HCT116 (cell line): ENCODE measurements around the gene PPP1R12B. TPM values are rescaled to one million over a fixed set of nuclear protein-coding genes. Genes with fewer than 3 reads are reported as not detected.

ENCODE experiments used
- ATAC-seq: fragments of 200-7000 bp; cut with Tn5 transposase; 2 replicates; pipeline ENCODE4 v1.9.1; 2020; ENCODE audit warnings: mild to moderate bottlenecking, moderate library complexity
- BruUV-seq: library from RNA; stranded (reverse); fragments of 400-500 nt; replicated peaks from 2 replicates; lab custom pipeline; 2021; lab: Mats Ljungman, UMichigan
- CTCF ChIA-PET: fragments of 300-600 bp; sonication (Branson Sonifier 250); formaldehyde crosslinking; loops from one replicate; lab custom pipeline; 2021; ENCODE audit warnings: antibody characterized with exemption; lab: Charles Lee
- POLR2A ChIA-PET: fragments of 300-600, 350-600 bp; sonication (Branson Sonifier 250); formaldehyde crosslinking; loops from one replicate; lab custom pipeline; 2021; ENCODE audit warnings: antibody characterized with exemption; lab: Charles Lee
- RAD21 ChIA-PET, 2 experiments: fragments of 300-600 bp; sonication (Branson Sonifier 250); formaldehyde crosslinking; loops; one replicate each; lab custom pipeline; 2023; ENCODE audit warnings: low total read pairs in 2 of 2; ENCODE audit not compliant: uncharacterized antibody in 2 of 2, unreplicated experiment in 2 of 2, low non-redundant PET in 1 of 2; lab: Charles Lee
- DNase-seq: peaks from one replicate; pipeline ENCODE4 v3.0.0-alpha.2; 2010; ENCODE audit warnings: low read depth, low spot score
- H2AFZ ChIP-seq: fragments of 200-600 bp; shearing (Covaris generic), sonication (generic); 2 replicates; pipeline ENCODE4 v1.6.1; 2017; ENCODE audit warnings: low read depth, mixed run types, mixed read lengths, antibody characterized with exemption, low read length; ENCODE audit not compliant: poor library complexity, severe bottlenecking
- H3K27ac ChIP-seq: 2 replicates; pipeline ENCODE4 v1.5.1; 2012; ENCODE audit warnings: low read depth, low read length
- H3K27me3 ChIP-seq: fragments of 200-600 bp; sonication (generic); 2 replicates; pipeline ENCODE4 v1.6.1; 2016; ENCODE audit warnings: mixed run types, low read length, mixed read lengths; ENCODE audit not compliant: insufficient read depth
- H3K36me3 ChIP-seq, 2 experiments: fragments of 200-500 bp in 1 of 2; fragments of 200-600 bp in 1 of 2; sonication (Bioruptor generic) in 1 of 2; sonication (generic) in 1 of 2; 2 replicates each; pipeline versions ENCODE4 v1.5.1 to v1.6.1; 2014 to 2016; ENCODE audit warnings: low read length in 2 of 2, inconsistent platforms in 1 of 2, mixed read lengths in 1 of 2, mixed run types in 1 of 2; ENCODE audit not compliant: insufficient read depth in 2 of 2, control insufficient read depth in 1 of 2
- H3K4me1 ChIP-seq, 2 experiments: fragments of 200-600 bp in 1 of 2; sonication (generic) in 1 of 2; 2 replicates each; pipeline versions ENCODE4 v1.5.1 to v1.6.1; 2012 to 2017; ENCODE audit warnings: low read length in 2 of 2, inconsistent platforms in 1 of 2, mild to moderate bottlenecking in 1 of 2, mixed read lengths in 1 of 2, mixed run types in 1 of 2, moderate library complexity in 1 of 2; ENCODE audit not compliant: insufficient read depth in 2 of 2, control insufficient read depth in 1 of 2
- H3K4me2 ChIP-seq: fragments of 200-600 bp; sonication (generic); 2 replicates; pipeline ENCODE4 v1.6.1; 2017; ENCODE audit warnings: mixed run types, low read length, mixed read lengths
- H3K4me3 ChIP-seq, 2 experiments: fragments of 200-600 bp in 1 of 2; sonication (generic) in 1 of 2; replicated peaks in 1 of 2; 2 replicates each; pipeline ENCODE4 v1.5.1; 2011 to 2016; ENCODE audit warnings: low read length in 2 of 2, control low read depth in 1 of 2, low read depth in 1 of 2, mild to moderate bottlenecking in 1 of 2, mixed read lengths in 1 of 2, mixed run types in 1 of 2
- H3K79me2 ChIP-seq: fragments of 200-600 bp; sonication (generic); 2 replicates; pipeline ENCODE4 v1.6.1; 2017; ENCODE audit warnings: mild to moderate bottlenecking, mixed run types, low read length, moderate library complexity, mixed read lengths; ENCODE audit not compliant: insufficient read depth
- H3K9ac ChIP-seq: fragments of 200-600 bp; sonication (generic); 2 replicates; pipeline ENCODE4 v1.6.1; 2016; ENCODE audit warnings: low read length, mixed read lengths
- H3K9me2 ChIP-seq: fragments of 200-600 bp; sonication (generic), shearing (Covaris generic); 2 replicates; pipeline ENCODE4 v1.6.1; 2017; ENCODE audit warnings: mixed run types, mild to moderate bottlenecking, moderate library complexity; ENCODE audit not compliant: insufficient read depth
- H3K9me3 ChIP-seq, 2 experiments: fragments of 200-500 bp in 1 of 2; fragments of 200-600 bp in 1 of 2; sonication (Bioruptor generic) in 1 of 2; sonication (generic) in 1 of 2; 2 replicates each; pipeline ENCODE4 v1.6.1; 2014 to 2017; ENCODE audit warnings: low read length in 2 of 2, mixed read lengths in 2 of 2, inconsistent platforms in 1 of 2, low read depth in 1 of 2, mild to moderate bottlenecking in 1 of 2, mixed run types in 1 of 2, moderate library complexity in 1 of 2; ENCODE audit not compliant: control insufficient read depth in 1 of 2, insufficient read depth in 1 of 2
- H4K20me1 ChIP-seq: fragments of 200-600 bp; sonication (generic), shearing (Covaris generic); 2 replicates; pipeline ENCODE4 v1.6.1; 2017; ENCODE audit warnings: mixed run types, mild to moderate bottlenecking, moderate library complexity; ENCODE audit not compliant: insufficient read depth
- CBX3 ChIP-seq: IDR thresholded peaks from 2 replicates; pipeline ENCODE4 v1.6.1; 2012; ENCODE audit warnings: low read depth
- CEBPB ChIP-seq: IDR thresholded peaks from 2 replicates; pipeline ENCODE4 v1.6.1; 2012; ENCODE audit warnings: low read depth
- CTCF ChIP-seq, 3 experiments: fragments of 200-600 bp in 1 of 3; sonication (generic) in 1 of 3; IDR thresholded peaks in 2 of 3; conservative IDR thresholded peaks in 1 of 3; 2 replicates each; pipeline ENCODE4 v1.5.1; 2012 to 2017; ENCODE audit warnings: low read depth in 2 of 3, low read length in 2 of 3, antibody characterized with exemption in 1 of 3, borderline replicate concordance in 1 of 3, control low read depth in 1 of 3, mild to moderate bottlenecking in 1 of 3, mixed read lengths in 1 of 3, mixed run types in 1 of 3, moderate library complexity in 1 of 3; ENCODE audit not compliant: insufficient read depth in 1 of 3
- EGR1 ChIP-seq: IDR thresholded peaks from 2 replicates; pipeline ENCODE4 v1.6.1; 2012; ENCODE audit warnings: low read depth
- EZH2phosphoT487 ChIP-seq: fragments of 200-600 bp; IDR thresholded peaks from 2 replicates; pipeline ENCODE4 v1.6.1; 2018; ENCODE audit warnings: antibody characterized with exemption, borderline replicate concordance
- FOSL1 ChIP-seq: IDR thresholded peaks from 2 replicates; pipeline ENCODE4 v1.6.1; 2012; ENCODE audit warnings: low read depth
- POLR2A ChIP-seq: IDR thresholded peaks from 2 replicates; pipeline ENCODE4 v1.7.0; 2011; ENCODE audit warnings: borderline replicate concordance; ENCODE audit not compliant: insufficient read depth, insufficient read length; ENCODE audit errors: extremely low read depth
- RAD21 ChIP-seq: IDR thresholded peaks from 2 replicates; pipeline ENCODE4 v1.6.1; 2012; ENCODE audit warnings: low read depth, mild to moderate bottlenecking
- REST ChIP-seq: IDR thresholded peaks from 2 replicates; pipeline ENCODE4 v1.6.1; 2012; ENCODE audit warnings: low read depth
- ZFX ChIP-seq: fragments of 450-650 bp; IDR thresholded peaks from 2 replicates; pipeline ENCODE4 v1.6.1; 2017
- intact Hi-C: fragments of 100-400 bp; cut with micrococcal nuclease; formaldehyde crosslinking; loops from 2 replicates; pipeline ENCODE4 v1.10.0; 2022
- total RNA-seq: library from RNA; stranded (reverse); gene quantifications from one replicate; pipeline ENCODE4 v1.2.1, GENCODE V29; 2021; ENCODE audit not compliant: unreplicated experiment

The PPP1R12B gene
- total RNA-seq, 1 experiment from 2014 or later: 14.3 TPM

- TF ChIP-seq FOSL1: no peak
- TF ChIP-seq EZH2phosphoT487: no peak
These were observed 248.1 kb downstream of the PPP1R12B start (continued) for GRCh38 chr1:202596638-202597037.

- no peaks in the 10 kb centered on the region for H4K20me1 ChIP-seq
- ChIA-PET RAD21 (no interaction called here), CTCF (no interaction called here), POLR2A (no interaction called here)
- H3K27ac ChIP-seq: no peak overlapping the region
- H3K4me2 ChIP-seq: no peak overlapping the region
- DNase-seq (no peak), ATAC-seq (no peak)
- no peaks in the 10 kb centered on the region for H3K36me3 ChIP-seq
- H3K9me2 ChIP-seq: no peaks in the 10 kb centered on the region
- no peak for TF ChIP-seq ZFX
- TF ChIP-seq POLR2A: no peak
- BruUV-seq: no TSS peak
- H3K9ac ChIP-seq: no peak overlapping the region
- H3K9me3 ChIP-seq: no peaks in the 10 kb centered on the region
- H2AFZ ChIP-seq: no peak overlapping the region
- peaks cover 3 to 29% of the 10 kb centered on the region in 2 experiments; a peak in 2 of 4 replicates for H3K4me1 ChIP-seq
- intact Hi-C loops: no loop called here
- H3K27me3 ChIP-seq: no peaks in the 10 kb centered on the region
- no peak overlapping the region for H3K4me3 ChIP-seq
- H3K79me2 ChIP-seq: no peaks in the 10 kb centered on the region
These were observed 248.7 kb downstream of the PPP1R12B start for GRCh38 chr1:202597090-202597761.

- Histone ChIP-seq H3K79me2 (no peaks in the 10 kb centered on the region), H3K9me3 (no peaks in the 10 kb centered on the region), H2AFZ (no peak overlapping the region), H3K4me2 (peak overlapping the region; percentile 12; the same call in 1 of the 2 replicates), H4K20me1 (no peaks in the 10 kb centered on the region), H3K4me1 (peaks cover 0 to 8% of the 10 kb centered on the region in 2 experiments; a peak in 1 of 4 replicates), H3K9me2 (no peaks in the 10 kb centered on the region), H3K27me3 (no peaks in the 10 kb centered on the region), H3K36me3 (no peaks in the 10 kb centered on the region), H3K4me3 (no peak overlapping the region), H3K27ac (no peak overlapping the region), H3K9ac (no peak overlapping the region)
- BruUV-seq: no TSS peak
- TF ChIP-seq EGR1 (peak; percentile 87), RAD21 (peak; percentile 94), FOSL1 (no peak), CBX3 (no peak), CEBPB (no peak), REST (no peak), CTCF (IDR thresholded peaks at IDR 0.05 in 2 of 3, conservative IDR thresholded peaks at IDR 0.05 in 1 of 3; ENCODE audit: borderline replicate concordance in 1 of 3, insufficient read depth in 1 of 3, low read depth in 2 of 3, low read length in 2 of 3) (peak; percentile 76 to 87 (median 81))
- POLR2A ChIA-PET: no interaction called here
- RAD21 ChIA-PET: interaction anchor here (0.9 to 1.8 kb wide), 3 partner anchors 14 to 120 kb away, joined by 3 to 5 read pairs (median 4); no protein-coding TSS in a partner anchor
- CTCF ChIA-PET: interaction anchor here (0.7 to 1.6 kb wide), 11 partner anchors 13 to 445 kb away, joined by 3 to 14 read pairs (median 4); no protein-coding TSS in a partner anchor
- ATAC-seq (peak; percentile 99), DNase-seq (peak; percentile 34)
- intact Hi-C loops: loop anchor here (1.0 kb wide), 3 partner anchors 99 to 136 kb away; no protein-coding TSS in a partner anchor
These were observed 251.4 kb downstream of the PPP1R12B start for GRCh38 chr1:202599669-202600431.
